Measurements from ENCODE around the gene MAP3K13.
"Not testable (repeated sequence)": the region's sequence is repeated elsewhere in the genome, so short reads cannot be mapped to it uniquely, and the experiment has no call there.

MAP3K13 gene

DNA sequence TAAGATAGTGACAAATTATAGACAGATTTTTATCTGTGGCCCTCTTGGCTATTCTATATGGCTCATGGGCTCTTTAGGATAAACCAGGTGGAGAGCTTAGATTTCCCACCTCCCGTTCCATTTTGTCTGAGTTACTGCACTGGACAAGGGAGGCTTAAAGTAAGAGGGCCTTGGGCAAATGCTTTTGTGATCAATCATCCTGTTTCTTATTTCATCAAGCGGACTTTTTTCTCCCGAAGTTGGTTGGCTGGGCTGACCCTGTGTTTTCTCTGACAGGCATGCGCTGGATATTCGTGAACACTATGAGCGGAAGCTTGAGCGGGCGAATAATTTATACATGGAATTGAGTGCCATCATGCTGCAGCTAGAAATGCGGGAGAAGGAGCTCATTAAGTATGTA, 102.5 kb downstream of the MAP3K13 start:
- TF ChIP-seq, protein P1, sequence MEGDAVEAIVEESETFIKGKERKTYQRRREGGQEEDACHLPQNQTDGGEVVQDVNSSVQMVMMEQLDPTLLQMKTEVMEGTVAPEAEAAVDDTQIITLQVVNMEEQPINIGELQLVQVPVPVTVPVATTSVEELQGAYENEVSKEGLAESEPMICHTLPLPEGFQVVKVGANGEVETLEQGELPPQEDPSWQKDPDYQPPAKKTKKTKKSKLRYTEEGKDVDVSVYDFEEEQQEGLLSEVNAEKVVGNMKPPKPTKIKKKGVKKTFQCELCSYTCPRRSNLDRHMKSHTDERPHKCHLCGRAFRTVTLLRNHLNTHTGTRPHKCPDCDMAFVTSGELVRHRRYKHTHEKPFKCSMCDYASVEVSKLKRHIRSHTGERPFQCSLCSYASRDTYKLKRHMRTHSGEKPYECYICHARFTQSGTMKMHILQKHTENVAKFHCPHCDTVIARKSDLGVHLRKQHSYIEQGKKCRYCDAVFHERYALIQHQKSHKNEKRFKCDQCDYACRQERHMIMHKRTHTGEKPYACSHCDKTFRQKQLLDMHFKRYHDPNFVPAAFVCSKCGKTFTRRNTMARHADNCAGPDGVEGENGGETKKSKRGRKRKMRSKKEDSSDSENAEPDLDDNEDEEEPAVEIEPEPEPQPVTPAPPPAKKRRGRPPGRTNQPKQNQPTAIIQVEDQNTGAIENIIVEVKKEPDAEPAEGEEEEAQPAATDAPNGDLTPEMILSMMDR (IDR thresholded peaks at IDR 0.05) = no peak
- no peak overlapping the region for H3K4me3 ChIP-seq
- no peak overlapping the region for H3K27ac ChIP-seq
- DNase-seq (ENCODE audit: low spot score) = no peak

DNA sequence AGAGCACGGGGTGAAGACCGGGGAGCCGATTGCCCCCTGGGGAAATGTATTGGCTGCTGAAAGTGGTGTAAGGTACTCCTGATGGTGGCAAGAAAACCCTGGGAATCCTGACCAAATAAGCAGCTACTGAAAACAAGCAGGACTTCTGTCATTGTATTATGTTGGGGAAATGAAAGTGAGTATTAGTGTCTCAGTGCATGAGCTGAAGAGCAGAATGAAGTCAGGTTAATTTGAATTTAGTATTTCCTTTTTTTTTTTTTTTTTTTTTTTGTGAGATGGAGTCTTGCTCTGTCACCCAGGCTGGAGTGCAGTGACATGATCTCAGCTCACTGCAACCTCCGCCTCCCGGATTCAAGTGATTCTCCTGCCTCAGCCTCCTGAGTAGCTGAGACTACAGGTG, 103.2 kb downstream of the MAP3K13 start:
- not testable (repeated sequence) for H3K4me3 ChIP-seq; H3K27ac ChIP-seq; DNase-seq (ENCODE audit: low spot score)

DNA sequence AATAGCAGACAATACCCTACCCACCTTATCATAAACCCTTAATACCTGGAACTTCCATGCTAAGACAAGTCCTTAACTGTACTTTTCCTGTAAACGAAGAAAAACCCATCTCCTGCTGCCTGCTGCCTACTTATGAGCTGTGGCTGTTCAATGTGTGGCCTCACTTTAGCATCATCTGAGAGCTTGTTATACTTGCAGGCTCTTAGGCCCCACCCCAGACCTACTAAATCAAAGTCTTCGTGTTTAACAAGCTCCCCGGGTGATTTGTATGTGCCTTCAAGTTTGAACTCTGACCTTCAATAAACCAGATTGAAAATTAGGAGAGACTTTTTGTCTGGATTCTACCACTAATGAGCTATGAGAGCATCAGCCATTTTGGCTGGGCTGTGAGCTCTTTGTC, 106.6 kb downstream of the MAP3K13 start:
- no peak for DNase-seq (ENCODE audit: low spot score)
- TF ChIP-seq, protein P1 (IDR thresholded peaks at IDR 0.05) = no peak
- Histone ChIP-seq H3K27ac (no peak overlapping the region), H3K4me3 (no peak overlapping the region)

DNA sequence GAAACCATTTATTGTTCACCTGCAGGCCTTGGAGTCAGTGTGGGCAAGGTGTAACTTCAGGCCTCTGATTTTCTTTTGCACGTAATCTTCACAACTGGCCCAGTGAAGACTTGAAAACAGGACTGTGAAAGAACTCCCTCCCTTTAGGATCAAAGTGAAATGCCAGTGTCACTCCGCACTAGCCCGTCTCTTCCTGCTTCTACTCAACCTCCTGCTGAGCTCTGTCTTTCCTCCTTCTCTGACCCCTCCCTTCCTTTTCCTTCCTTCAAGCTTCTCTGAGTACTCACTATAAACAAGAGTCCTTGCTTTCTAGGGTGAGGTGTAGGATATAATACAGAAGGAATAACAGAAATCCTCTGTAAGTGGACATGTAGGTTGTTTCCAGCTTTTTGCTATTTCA, 107.4 kb downstream of the MAP3K13 start:
- no peak for DNase-seq (ENCODE audit: low spot score)
- TF ChIP-seq, protein P1 (IDR thresholded peaks at IDR 0.05) = no peak
- Histone ChIP-seq H3K27ac (no peak overlapping the region), H3K4me3 (no peak overlapping the region)

- DNase-seq (ENCODE audit: low spot score) = no peak
- Histone ChIP-seq H3K4me3 (no peak overlapping the region), H3K27ac (no peak overlapping the region)
- TF ChIP-seq, protein P1 (IDR thresholded peaks at IDR 0.05) = no peak
Measured at GRCh38 chr3:185473290-185473815, 110.4 kb downstream of the MAP3K13 start.

- not testable (repeated sequence) for DNase-seq (ENCODE audit: low spot score); H3K27ac ChIP-seq; H3K4me3 ChIP-seq
Measured at GRCh38 chr3:185474922-185475321, 112.0 kb downstream of the MAP3K13 start.

- DNase-seq (ENCODE audit: low spot score) = no peak
- TF ChIP-seq, protein P1 (IDR thresholded peaks at IDR 0.05) = no peak
Measured at GRCh38 chr3:185477316-185477715, 114.4 kb downstream of the MAP3K13 start.

GRCh38 chr3:185479373-185479945, 116.5 kb downstream of the MAP3K13 start:
- Histone ChIP-seq H3K27ac (no peak overlapping the region), H3K4me3 (no peak overlapping the region)
- TF ChIP-seq, protein P1 (IDR thresholded peaks at IDR 0.05) = no peak
- no peak for DNase-seq (ENCODE audit: low spot score)

More at GRCh38 chr3:185477316-185477715, 114.4 kb downstream of the MAP3K13 start:
- Histone ChIP-seq H3K27ac (no peak overlapping the region), H3K4me3 (no peak overlapping the region)
